Endothelial cell (in vitro differentiated cells): ENCODE measurements around the gene CCDC3. TPM values are rescaled to one million over a fixed set of nuclear protein-coding genes. Genes with fewer than 3 reads are reported as not detected.

Experiments used
- DNase-seq: peaks from one replicate; pipeline ENCODE4 v3.0.0; 2021; ENCODE audit warnings: low spot score
- H3K27ac Mint-ChIP-seq: one replicate; pipeline ENCODE4 v1.8.0; 2021; ENCODE audit warnings: mixed read lengths, inconsistent platforms; ENCODE audit not compliant: unreplicated experiment
- H3K27me3 Mint-ChIP-seq: one replicate; pipeline ENCODE4 v1.8.0; 2021; ENCODE audit warnings: mild to moderate bottlenecking, moderate library complexity, mixed read lengths, inconsistent platforms; ENCODE audit not compliant: unreplicated experiment
- H3K36me3 Mint-ChIP-seq: one replicate; pipeline ENCODE4 v1.8.0; 2021; ENCODE audit warnings: mild to moderate bottlenecking, low read depth, mixed read lengths, inconsistent platforms; ENCODE audit not compliant: unreplicated experiment
- H3K4me1 Mint-ChIP-seq: one replicate; pipeline ENCODE4 v1.8.0; 2021; ENCODE audit warnings: mild to moderate bottlenecking, mixed read lengths, inconsistent platforms; ENCODE audit not compliant: unreplicated experiment
- H3K4me3 Mint-ChIP-seq: one replicate; pipeline ENCODE4 v1.8.0; 2021; ENCODE audit warnings: mild to moderate bottlenecking, mixed read lengths, inconsistent platforms; ENCODE audit not compliant: unreplicated experiment
- H3K9me3 Mint-ChIP-seq: one replicate; pipeline ENCODE4 v1.8.0; 2021; ENCODE audit warnings: mixed read lengths, inconsistent platforms; ENCODE audit not compliant: unreplicated experiment
- CTCF ChIP-seq: fragments of 200-600 bp; sonication (generic); IDR thresholded peaks from one replicate; pipeline ENCODE4 v1.5.0; 2021; ENCODE audit warnings: antibody characterized with exemption; ENCODE audit not compliant: unreplicated experiment
- total RNA-seq: library from RNA; stranded (reverse); fragmentation: NEBNext Ultra II Directional; extraction: Animal tissue kit (Norgen Biotek cat#: 25700); gene quantifications from one replicate; pipeline ENCODE4 v1.2.1, GENCODE V29; 2021; ENCODE audit not compliant: unreplicated experiment

Gene CCDC3
- total RNA-seq, 1 donor from 2014 or later: 26.1 TPM

DNA sequence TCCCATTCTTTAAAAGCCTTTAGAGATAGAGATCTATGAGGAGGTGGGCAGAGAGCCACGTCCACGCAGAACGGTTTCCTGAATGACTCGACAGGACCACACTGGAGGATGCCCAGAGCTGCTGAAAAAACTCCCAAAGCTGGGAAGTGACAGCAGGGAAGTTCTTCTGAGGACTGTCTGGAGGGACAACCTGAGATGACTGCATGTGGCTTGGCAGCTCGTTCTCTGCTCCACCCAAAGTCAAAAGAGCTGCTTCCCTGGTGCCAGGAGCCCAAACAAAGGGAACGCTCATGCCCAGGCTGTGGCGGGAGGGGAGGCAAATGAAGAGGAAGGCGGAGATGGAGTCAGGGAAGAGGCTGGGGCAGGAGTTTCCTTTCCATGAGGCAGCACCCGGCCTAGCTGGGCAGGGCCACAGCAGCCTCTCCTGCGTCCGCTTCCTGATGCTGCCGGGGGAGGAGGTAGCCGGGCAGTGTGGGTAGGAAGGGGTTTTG lies 95.4 kb downstream of the CCDC3 start:
- Mint-ChIP-seq H3K36me3 (peaks cover 6% of the 10 kb centered on the region), H3K4me3 (no peak overlapping the region), H3K27ac (no peak overlapping the region), H3K4me1 (peaks cover 15% of the 10 kb centered on the region), H3K27me3 (peaks cover 1% of the 10 kb centered on the region), H3K9me3 (peaks cover 4% of the 10 kb centered on the region)
- no peak for TF ChIP-seq CTCF
- no peak for DNase-seq

GRCh38 chr10:12905067-12905466 lies 96.4 kb downstream of the CCDC3 start:
- Mint-ChIP-seq H3K4me1 (peaks cover 15% of the 10 kb centered on the region), H3K27ac (no peak overlapping the region), H3K27me3 (peaks cover 1% of the 10 kb centered on the region), H3K9me3 (peaks cover 4% of the 10 kb centered on the region), H3K36me3 (peaks cover 6% of the 10 kb centered on the region), H3K4me3 (no peak overlapping the region)
- DNase-seq: no peak
- TF ChIP-seq CTCF: no peak

- Mint-ChIP-seq H3K4me3 (no peak overlapping the region), H3K27ac (no peak overlapping the region), H3K36me3 (peaks cover 6% of the 10 kb centered on the region), H3K27me3 (peaks cover 1% of the 10 kb centered on the region), H3K4me1 (peaks cover 14% of the 10 kb centered on the region), H3K9me3 (peaks cover 4% of the 10 kb centered on the region)
- TF ChIP-seq CTCF: no peak
- DNase-seq: no peak
Observed at GRCh38 chr10:12902851-12903358, 98.6 kb downstream of the CCDC3 start.

GRCh38 chr10:12902135-12902572 lies 99.4 kb downstream of the CCDC3 start:
- Mint-ChIP-seq H3K27ac (no peak overlapping the region), H3K4me3 (no peak overlapping the region), H3K4me1 (peaks cover 11% of the 10 kb centered on the region), H3K9me3 (peaks cover 4% of the 10 kb centered on the region), H3K27me3 (peaks cover 1% of the 10 kb centered on the region), H3K36me3 (peaks cover 6% of the 10 kb centered on the region)
- TF ChIP-seq CTCF: peak; percentile 68
- DNase-seq: peak; percentile 67

DNA sequence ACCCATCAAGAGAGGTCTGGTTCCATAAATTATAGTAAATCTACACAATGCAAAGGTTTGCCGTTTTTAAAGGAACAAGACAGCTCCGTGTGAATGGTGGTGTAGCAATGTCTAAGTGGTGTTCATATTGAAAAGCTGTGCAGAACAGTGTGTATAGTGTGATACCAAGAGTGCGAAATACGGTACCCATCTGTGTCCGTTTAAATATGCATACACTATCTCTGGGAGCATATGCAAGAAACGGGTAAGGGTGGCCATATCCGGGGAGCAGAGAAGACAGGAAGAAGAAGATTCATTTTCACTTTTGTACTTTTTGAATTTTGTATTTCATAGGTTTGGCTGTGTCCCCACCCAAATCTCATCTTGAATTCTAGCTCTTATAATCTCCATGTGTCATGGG lies 102.0 kb downstream of the CCDC3 start:
- Mint-ChIP-seq H3K36me3 (peaks cover 4% of the 10 kb centered on the region), H3K9me3 (no peaks in the 10 kb centered on the region), H3K4me3 (no peak overlapping the region), H3K27me3 (peaks cover 1% of the 10 kb centered on the region), H3K27ac (no peak overlapping the region), H3K4me1 (no peaks in the 10 kb centered on the region)
- no peak for DNase-seq
- TF ChIP-seq CTCF: no peak
